ENCODE data around the gene MIER2.

Gene MIER2

GRCh38 chr19:328025-328505 is 16.5 kb downstream of the MIER2 start:
- DNase-seq, result no peak

DNA sequence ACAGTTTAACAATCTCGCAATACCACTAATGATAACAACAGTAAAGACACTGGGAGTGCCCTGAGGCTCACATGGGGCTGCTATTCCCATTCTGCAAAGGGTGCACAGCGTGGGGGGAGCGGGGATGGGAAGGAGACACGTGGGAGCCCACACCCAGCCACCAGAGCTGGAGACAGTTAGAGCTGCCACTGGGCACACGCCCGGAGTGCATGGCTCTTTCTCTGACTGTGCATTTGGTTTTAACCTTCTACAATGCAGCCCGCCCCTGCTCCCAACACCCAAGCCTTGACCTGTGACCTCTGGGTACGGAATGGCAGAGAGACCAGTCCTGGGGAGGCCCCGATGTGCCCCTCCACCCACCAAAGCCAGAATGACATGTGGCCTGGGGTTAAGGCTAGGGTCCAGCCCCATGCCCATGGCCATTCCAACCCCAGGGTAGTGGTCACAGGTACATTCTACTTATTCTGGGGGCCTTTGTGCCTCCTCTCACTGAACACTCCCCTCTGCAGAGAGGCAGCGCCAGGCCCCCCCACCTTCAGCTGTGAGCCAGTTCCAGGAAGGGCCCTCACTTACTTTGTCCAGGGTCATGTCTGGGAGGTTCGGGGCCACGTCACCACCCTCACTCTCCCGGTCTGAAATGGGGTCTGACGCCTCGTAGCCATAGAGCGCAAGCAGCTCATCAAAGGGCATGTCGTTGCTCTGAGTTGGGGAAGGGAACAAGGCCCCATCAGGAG is 17.1 kb downstream of the MIER2 start:
- no peak for DNase-seq

- DNase-seq, result no peak
Measured at GRCh38 chr19:326871-327270, 17.7 kb downstream of the MIER2 start.

- no peak for DNase-seq
Measured at GRCh38 chr19:325937-326565, 18.5 kb downstream of the MIER2 start.

GRCh38 chr19:325173-325936 is 19.2 kb downstream of the MIER2 start:
- DNase-seq, result no peak

- DNase-seq, result no peak
Measured at GRCh38 chr19:324716-325115, 19.9 kb downstream of the MIER2 start.

DNA sequence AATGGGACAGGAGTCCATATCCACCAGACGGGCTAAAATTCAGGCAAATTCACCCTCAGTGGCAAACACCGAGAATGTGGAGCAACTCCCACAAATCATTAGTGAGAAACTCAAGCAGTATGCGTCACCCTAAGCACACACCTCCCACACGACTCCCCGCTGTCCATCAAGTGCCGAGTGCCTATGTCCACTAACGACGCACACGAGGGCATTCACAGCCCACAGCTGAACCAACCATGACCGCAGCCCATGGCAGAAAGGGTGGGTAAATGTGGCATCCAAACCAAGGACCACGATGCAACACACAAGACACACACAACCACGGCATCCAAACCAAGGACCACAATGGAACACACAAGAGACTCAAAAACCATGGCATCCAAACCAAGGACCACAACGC is 22.0 kb downstream of the MIER2 start:
- DNase-seq, result no peak

- no peak for DNase-seq
Measured at GRCh38 chr19:318509-318774, 26.2 kb downstream of the MIER2 start.

DNA sequence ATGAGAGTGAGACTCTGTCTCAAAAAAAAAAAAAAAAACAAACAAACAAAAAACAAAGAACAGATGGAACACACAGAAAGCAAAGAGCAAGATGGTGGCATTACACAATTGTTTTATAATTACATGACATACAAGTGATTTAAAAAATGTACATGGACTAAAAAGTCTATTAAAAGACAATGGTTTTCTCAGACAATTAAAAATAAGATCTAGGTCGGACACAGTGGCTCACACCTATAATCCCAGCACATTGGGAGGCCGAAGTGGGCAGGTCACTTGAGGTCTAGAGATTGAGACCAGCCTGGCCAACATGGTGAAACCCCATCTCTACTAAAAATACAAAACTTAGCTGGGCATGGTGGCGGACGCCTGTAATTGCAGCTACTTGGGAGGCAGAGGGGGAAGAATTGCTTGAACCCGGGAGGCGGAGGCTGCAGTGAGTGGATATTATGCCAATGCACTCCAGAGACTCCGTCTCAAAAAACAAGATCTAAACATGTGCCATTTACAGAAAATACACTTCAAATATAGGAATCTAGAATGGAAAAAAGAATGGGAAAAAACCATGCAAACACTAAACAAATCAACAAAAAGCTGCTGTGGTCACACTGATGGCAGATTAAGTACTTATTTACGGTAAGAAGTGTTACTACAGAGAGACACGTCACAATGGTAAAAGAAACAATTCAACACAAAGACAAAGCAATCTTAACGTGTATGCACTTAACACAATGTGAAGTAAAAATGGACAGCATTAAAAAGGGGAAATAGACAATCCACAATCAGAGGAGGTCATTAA is 26.7 kb downstream of the MIER2 start:
- no peak for DNase-seq

DNA sequence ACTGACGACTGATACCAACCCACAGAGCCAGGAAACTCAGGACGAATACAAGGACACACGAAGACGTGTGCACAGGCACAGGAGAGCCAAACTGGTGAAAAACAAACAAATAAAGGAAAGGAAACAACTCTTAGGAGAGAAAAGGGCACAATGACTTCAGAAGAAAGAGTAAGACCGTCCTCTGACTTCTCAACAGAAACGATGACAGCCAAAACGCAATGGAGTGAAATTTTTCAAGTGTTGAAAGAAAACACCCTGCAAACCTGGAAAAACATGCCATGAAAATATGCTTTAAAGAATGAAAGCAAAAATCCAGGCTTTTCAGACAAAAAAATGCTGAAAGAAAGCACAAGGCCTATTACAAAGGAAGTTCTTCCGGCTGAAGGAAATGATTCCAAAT is 28.8 kb downstream of the MIER2 start:
- DNase-seq, result no peak

- DNase-seq, result no peak
Measured at GRCh38 chr19:313988-314815, 30.4 kb downstream of the MIER2 start.

DNA sequence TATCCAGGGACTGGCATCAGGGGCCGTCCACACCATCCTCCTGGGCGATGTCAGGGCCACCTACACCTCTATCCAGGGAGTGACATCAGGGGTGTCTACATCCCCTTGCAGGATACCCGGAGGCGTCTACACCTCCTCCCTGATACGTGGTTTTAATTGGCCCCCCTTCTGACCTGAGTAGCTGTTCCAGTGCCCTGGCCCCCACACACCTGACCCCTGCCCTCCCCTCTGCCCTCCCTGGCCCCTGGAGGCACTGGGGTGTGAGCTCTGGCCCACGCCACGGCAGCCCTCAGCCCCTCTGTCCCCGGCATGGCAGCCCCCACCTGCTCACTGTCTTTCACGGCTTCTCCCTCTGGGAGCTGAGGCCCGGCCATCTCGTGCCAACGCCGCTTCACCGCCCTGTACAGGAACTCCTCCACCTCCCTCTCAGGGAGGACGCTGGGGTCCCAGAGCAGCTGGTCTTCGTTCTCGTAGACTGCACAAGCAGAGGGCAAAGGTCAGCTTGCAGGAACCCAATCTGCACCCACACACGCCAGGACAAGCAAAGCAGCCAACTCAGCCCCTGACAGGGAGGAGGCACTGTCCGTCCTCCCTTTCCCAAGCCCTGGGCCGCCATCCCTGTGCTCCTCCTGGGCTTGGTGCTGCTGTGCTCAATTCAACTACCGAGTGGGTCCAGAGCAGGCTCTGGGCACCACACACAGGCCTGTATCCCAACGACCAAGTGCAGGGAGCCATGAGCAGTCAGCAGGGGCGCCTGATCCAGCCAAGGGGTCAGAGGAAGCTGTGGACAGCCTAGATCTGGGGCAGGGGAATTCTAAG is 31.2 kb downstream of the MIER2 start:
- DNase-seq, result no peak

- no peak for DNase-seq
Measured at GRCh38 chr19:311813-312261, 32.8 kb downstream of the MIER2 start.

DNA sequence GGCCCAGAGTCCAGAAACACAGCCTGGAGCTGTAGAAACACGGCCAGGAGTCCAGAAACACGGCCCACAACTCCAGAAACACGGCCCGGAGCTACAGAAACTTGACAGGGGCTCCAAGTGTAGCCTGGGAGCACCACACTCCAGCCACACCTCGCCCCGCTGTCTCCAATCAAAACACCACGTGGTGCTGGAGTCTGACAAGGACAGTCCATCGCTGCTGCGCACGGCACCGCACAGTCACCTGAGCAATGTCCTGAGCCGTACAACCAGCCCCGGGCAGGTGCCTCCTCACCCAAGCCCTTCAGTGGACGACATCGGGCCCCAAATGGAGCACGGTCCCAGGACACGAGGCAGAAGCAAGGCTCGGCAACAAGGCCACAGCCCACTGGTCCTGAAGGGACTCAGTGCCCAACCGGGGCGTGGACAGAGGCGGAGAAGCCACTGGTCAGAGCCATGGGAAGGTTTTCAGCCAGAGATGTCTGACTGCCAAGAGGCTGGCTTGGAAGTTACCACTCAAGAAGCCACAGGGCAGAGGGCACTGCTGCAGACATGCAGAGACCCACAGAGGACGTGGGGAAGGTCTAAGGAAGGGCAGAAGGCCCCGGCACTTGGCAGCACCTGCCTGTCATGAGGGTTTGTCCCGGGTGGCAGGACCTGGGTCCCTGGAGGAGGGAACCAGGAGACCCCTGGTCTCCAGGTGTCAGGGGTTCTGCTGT is 33.7 kb downstream of the MIER2 start:
- DNase-seq, result no peak

DNA sequence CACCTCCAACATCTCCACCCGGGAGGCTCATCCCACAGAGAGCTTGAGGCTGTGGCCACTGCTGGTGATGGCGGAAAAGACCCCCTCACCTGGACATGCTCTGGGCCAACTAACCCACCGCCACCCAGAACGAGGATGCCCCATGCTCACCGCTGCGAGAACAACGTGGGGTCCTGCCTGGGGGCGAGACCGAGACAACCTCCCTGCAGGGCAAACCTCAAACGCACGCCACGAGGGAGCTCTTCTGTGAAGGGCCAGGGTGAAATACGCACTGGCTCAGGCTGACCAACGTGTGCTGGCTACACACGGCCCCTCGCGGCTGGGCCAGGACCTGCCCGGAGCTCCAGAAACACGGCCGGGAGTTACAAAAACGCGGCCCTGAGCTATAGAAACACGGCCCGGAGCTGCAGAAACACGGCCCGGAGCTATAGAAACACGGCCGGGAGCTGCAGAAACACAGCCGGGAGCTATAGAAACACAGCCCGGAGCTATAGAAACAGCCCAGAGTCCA is 34.4 kb downstream of the MIER2 start:
- no peak for DNase-seq

DNA sequence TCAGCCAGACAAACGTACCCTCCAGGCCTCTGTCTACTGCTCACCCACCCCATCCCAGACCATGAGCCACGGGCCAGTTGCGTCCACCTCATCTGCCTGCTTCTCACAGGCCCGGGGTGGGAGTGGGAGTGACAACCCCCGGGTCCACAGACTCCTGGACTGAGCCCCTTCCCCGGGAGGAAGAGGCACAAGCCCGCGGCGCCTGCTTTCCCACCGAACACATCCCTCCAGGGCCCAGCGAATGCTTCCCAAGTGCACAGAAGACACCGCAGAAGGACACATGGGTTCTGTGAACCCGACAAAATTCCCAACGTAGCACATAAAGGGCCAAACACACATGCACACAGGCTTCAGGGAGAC is 35.4 kb downstream of the MIER2 start:
- no peak for DNase-seq

DNA sequence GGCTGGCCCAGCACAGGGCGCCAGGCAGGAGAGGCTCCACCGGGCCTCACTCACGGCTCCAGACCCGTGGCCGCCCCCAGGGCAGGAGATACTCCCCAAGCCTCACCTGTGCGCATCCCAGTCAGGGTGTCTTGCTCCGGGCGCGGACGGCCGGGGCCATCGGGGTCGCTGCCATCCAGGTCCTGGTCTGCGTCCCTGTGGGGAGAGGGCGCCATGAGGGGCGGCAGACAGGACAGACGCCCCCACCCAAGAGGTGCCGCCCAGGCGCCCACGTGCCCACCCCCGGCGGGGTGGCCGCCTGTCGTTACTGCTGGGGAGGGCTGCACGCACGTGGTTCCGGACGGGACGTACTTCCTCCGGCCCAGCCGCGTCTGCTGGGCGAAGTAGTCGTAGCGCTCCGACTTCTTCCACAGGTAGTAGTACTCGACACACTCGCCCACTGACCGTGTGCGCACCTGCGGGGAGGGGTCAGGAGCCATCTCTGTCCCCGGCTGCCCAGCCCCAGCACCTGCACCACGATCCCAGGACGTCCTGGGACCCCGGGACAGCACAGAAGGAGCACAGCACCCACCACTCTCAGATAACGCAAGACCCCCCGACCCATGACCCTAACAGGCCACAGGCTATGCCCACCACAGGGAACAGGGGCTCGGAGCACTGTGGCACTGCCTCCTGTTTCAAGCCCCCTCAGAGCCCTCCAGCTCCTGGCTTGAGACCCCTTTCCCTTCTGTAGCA is 36.0 kb downstream of the MIER2 start:
- no peak for DNase-seq

DNA sequence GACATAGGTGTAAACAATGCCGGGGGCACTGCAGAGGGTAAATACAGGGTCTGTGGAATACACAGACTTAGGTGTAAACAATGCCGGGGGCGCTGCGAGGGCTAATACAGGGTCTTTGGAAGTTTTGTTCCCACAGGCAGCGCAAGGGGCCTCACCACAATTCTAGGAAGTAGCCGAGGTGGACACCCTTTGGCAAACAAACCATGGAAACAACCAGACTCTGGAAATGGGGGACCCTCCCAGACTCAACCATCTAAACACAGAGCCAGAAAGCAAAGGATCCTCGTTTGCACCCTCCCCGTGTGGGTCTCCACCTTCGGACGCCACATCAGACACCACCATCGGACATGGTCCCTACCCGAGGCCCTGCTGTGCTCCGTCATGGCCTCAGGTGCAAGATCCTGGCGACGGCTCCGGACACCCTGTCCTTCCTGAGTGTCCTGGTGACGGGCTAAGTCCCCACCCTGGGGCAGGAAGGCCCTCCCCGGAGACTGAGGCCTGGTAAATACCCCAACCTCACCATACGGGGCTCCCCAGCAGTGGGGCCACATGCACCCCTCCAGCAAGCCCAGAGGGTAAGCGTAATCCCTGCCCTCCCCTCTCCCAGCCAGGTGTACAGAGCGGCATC is 36.7 kb downstream of the MIER2 start:
- no peak for DNase-seq

DNA sequence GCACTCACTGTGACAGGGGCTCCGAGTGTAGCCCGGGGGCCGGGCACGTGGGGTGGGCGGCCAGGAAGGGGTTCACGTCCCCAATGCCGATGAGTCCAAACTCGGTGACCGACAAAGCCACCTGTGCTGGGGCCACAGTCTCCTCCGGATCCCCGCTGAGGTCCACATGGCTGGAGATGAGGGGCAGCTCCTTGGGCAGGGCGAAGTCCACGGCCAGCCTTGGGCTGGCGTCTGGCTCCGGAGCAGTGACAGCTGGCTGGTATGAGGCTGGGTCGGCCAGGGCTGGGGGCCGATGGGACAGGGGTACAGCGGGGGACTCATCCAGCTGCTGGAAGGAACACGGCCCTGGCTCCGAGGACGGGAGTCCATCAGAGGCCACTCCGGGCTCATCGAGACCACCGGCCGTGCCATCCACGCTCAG is 37.5 kb downstream of the MIER2 start:
- no peak for DNase-seq
